GM12892 (cell line): ENCODE measurements around the gene DYNLT4.

Experiments
- POLR2A ChIP-seq: IDR thresholded peaks from 2 replicates; pipeline ENCODE4 v1.6.1; 2011; ENCODE audit warnings: low read depth, low read length, control low read depth
- POLR2AphosphoS5 ChIP-seq: IDR thresholded peaks from 2 replicates; pipeline ENCODE4 v1.6.1; 2011; ENCODE audit warnings: low read depth, low read length, control low read depth

- TF ChIP-seq POLR2A (no peak), POLR2AphosphoS5 (no peak)
Observed at GRCh38 chr1:44788120-44788860, 18.9 kb downstream of the DYNLT4 start, which contains the start of gene BEST4.
